ENCODE data around the gene ERC2. TPM values are rescaled to one million over a fixed set of nuclear protein-coding genes. Genes with fewer than 3 reads are reported as not detected.

The ERC2 gene
- polyA plus RNA-seq, 5 donors: 1.4 to 3.0 (median 2.1) TPM

GRCh38 chr3:55795746-55796145 lies 672.5 kb downstream of the ERC2 start:
- DNase-seq: no peak

- no peak for DNase-seq
These were observed 673.0 kb downstream of the ERC2 start for GRCh38 chr3:55795296-55795695.

- DNase-seq: no peak
These were observed 675.5 kb downstream of the ERC2 start for GRCh38 chr3:55792742-55793141.

- no peak for DNase-seq
These were observed 676.3 kb downstream of the ERC2 start for GRCh38 chr3:55792009-55792408.

GRCh38 chr3:55790596-55791350 lies 677.5 kb downstream of the ERC2 start:
- no peak for DNase-seq

- DNase-seq: no peak
These were observed 678.8 kb downstream of the ERC2 start for GRCh38 chr3:55789516-55789915.

- DNase-seq: no peak
These were observed 685.5 kb downstream of the ERC2 start for GRCh38 chr3:55782807-55783206.

- DNase-seq: no peak
These were observed 685.9 kb downstream of the ERC2 start for GRCh38 chr3:55782351-55782750.

GRCh38 chr3:55780913-55781312 lies 687.4 kb downstream of the ERC2 start:
- DNase-seq: no peak

GRCh38 chr3:55779543-55779942 lies 688.7 kb downstream of the ERC2 start:
- no peak for DNase-seq

GRCh38 chr3:55775366-55776154 lies 692.7 kb downstream of the ERC2 start:
- DNase-seq: no peak

- no peak for DNase-seq
These were observed 693.4 kb downstream of the ERC2 start for GRCh38 chr3:55774856-55775255.

- DNase-seq: no peak
These were observed 696.8 kb downstream of the ERC2 start for GRCh38 chr3:55771503-55771902.

GRCh38 chr3:55770077-55770476 lies 698.2 kb downstream of the ERC2 start:
- DNase-seq: no peak

GRCh38 chr3:55766753-55767152 lies 701.5 kb downstream of the ERC2 start:
- no peak for DNase-seq

- DNase-seq: no peak
These were observed 702.2 kb downstream of the ERC2 start for GRCh38 chr3:55765906-55766701.

- no peak for DNase-seq
These were observed 702.9 kb downstream of the ERC2 start for GRCh38 chr3:55765398-55765797.

- DNase-seq: no peak
These were observed 711.3 kb downstream of the ERC2 start for GRCh38 chr3:55756976-55757375.

GRCh38 chr3:55755516-55756205 lies 712.6 kb downstream of the ERC2 start:
- no peak for DNase-seq

GRCh38 chr3:55752911-55753310 lies 715.4 kb downstream of the ERC2 start:
- DNase-seq: no peak

- DNase-seq: no peak
These were observed 716.5 kb downstream of the ERC2 start for GRCh38 chr3:55751730-55752129.

GRCh38 chr3:55750525-55750924 lies 717.7 kb downstream of the ERC2 start:
- DNase-seq: peak; percentile 35 to 42
